B cell (primary cell): ENCODE measurements around the gene SLC25A48. TPM values are rescaled to one million over a fixed set of nuclear protein-coding genes. Genes with fewer than 3 reads are reported as not detected.

ENCODE experiments used
- polyA plus RNA-seq: library from polyadenylated mRNA; depleted of rRNA; stranded (reverse); fragments of >200 nt; gene quantifications from 2 replicates; pipeline ENCODE4 v1.2.3, GENCODE V29; 2012
- small RNA-seq: library from RNA; depleted of rRNA; stranded (forward); fragments of <200 nt; gene quantifications from one replicate; pipeline ENCODE3, GENCODE V24; 2012; ENCODE audit warnings: low replicate concordance, low read depth; ENCODE audit not compliant: insufficient read length
- total RNA-seq, 2 donors: library from RNA; stranded (reverse); fragments of 120-200 nt in 1 of 2; gene quantifications; 1 replicate in 1 of 2; 2 replicates in 1 of 2; pipeline versions ENCODE4 v1.2.3 to v1.2.4, GENCODE V29; 2013 to 2022

Gene SLC25A48
- total and polyA plus RNA-seq, 2 donors (not counting 1 experiment from before 2014, with no cell fraction given), result not detected

Small RNA genes within 50 kb of the gene (small RNA-seq; reads per million reads assigned to genes)
- not detected for gene MIR5692C1

Other genes starting within 250 kb of the SLC25A48 start
- gene IL9, start 61.2 kb downstream of the SLC25A48 start, total RNA-seq, result not detected in 2 replicates
- not detected in 2 replicates for gene IL9, start 61.2 kb downstream of the SLC25A48 start, polyA plus RNA-seq
- not detected in 2 replicates for gene LECT2, start 120.3 kb downstream of the SLC25A48 start, total RNA-seq
- not detected in 2 replicates for gene LECT2, start 120.3 kb downstream of the SLC25A48 start, polyA plus RNA-seq
- 3.7 and 4.2 TPM in 2 replicates for gene TGFBI, start 194.3 kb downstream of the SLC25A48 start, total RNA-seq
- gene TGFBI, start 194.3 kb downstream of the SLC25A48 start, polyA plus RNA-seq, result 2.0 and 4.5 TPM in 2 replicates